ENCODE results near the gene MYD88.

DNA sequence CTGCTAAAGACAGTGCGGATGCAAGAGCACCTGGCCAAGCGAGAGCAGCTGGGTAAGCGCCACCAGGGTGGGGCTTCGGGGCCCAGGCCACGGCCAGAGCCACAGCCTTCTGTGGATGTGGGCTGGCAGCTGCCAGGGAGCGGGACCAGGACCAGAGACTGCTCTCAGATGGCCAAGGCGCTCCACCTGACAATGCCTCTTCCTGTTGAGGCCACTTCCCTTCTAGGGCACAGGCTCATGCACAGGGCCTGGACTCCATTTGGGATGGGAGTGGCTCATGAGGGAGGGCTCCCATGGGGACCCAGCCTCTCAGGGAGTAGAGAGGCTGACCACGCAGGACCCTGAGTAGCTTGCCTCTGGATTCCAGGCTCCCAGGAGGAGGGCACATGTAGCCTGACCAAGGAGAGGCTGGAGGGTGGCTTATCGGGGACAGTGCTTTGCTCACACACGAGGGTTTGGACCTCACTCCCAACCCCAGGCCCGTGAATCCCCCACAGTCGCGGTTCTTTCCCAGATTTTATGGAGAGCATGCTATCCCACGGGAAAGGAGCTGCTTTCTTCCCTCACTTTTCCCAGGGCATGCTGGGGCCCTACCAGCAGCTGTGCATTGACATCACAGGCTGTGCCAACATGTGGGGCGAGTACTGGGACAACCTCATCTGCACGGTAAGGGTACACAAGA lies 26.6 kb upstream of the MYD88 start:
- TF ChIP-seq, protein P1, sequence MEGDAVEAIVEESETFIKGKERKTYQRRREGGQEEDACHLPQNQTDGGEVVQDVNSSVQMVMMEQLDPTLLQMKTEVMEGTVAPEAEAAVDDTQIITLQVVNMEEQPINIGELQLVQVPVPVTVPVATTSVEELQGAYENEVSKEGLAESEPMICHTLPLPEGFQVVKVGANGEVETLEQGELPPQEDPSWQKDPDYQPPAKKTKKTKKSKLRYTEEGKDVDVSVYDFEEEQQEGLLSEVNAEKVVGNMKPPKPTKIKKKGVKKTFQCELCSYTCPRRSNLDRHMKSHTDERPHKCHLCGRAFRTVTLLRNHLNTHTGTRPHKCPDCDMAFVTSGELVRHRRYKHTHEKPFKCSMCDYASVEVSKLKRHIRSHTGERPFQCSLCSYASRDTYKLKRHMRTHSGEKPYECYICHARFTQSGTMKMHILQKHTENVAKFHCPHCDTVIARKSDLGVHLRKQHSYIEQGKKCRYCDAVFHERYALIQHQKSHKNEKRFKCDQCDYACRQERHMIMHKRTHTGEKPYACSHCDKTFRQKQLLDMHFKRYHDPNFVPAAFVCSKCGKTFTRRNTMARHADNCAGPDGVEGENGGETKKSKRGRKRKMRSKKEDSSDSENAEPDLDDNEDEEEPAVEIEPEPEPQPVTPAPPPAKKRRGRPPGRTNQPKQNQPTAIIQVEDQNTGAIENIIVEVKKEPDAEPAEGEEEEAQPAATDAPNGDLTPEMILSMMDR (IDR thresholded peaks at IDR 0.05; ENCODE audit: insufficient read depth, low read length, poor library complexity, severe bottlenecking): no peak
- TF ChIP-seq EZH2phosphoT487 (conservative IDR thresholded peaks at IDR 0.05; ENCODE audit: low read length): no peak
